ENCODE measurements around the gene FADS6. TPM values are rescaled to one million over a fixed set of nuclear protein-coding genes. Genes with fewer than 3 reads are reported as not detected.
A peak's percentile ranks its signal among the peaks of the same experiment; 100 is the strongest.

Gene FADS6
- total and polyA plus RNA-seq, 2 donors (not counting 3 experiments of a cell fraction or from before 2014, with no cell fraction given), result not detected

GRCh38 chr17:74860229-74860871 lies 33.1 kb downstream of the FADS6 start:
- no TSS peak for BruUV-seq (replicated peaks)
- H3K4me1 ChIP-seq (ENCODE audit: control insufficient read depth, extremely low read depth, insufficient read depth, low read length), result peaks cover 7% of the 10 kb centered on the region
- no peak overlapping the region for H3K4me2 ChIP-seq (ENCODE audit: insufficient read depth, low read length)
- FAIRE-seq (no peak), DNase-seq (ENCODE audit: low read depth, low spot score) (no peak)
- no peak for TF ChIP-seq GATA2 (IDR thresholded peaks at IDR 0.05; ENCODE audit: insufficient read depth, insufficient read length, low read depth, low read length)
- TF ChIP-seq EZH2 (IDR thresholded peaks at IDR 0.05; ENCODE audit: borderline replicate concordance, low read depth, low read length, severe bottlenecking), result peak; percentile 96
- no peak for TF ChIP-seq POLR2A (IDR thresholded peaks at IDR 0.05; ENCODE audit: low read depth, low read length)
- no peaks in the 10 kb centered on the region for H3K36me3 ChIP-seq (ENCODE audit: control insufficient read depth in 2 of 2, extremely low read depth in 1 of 2, insufficient read depth in 2 of 2, low read length in 2 of 2)
- no peak overlapping the region for H3K27ac ChIP-seq (ENCODE audit: insufficient read depth, low read depth, low read length)
- POLR2A ChIA-PET, result no interaction called here
- CTCF ChIA-PET, result interaction anchor here (0.7 to 14.2 kb wide), 12 partner anchors 10 to 114 kb away, joined by 3 to 325 read pairs (median 10); partner anchors contain the start of gene NAT9
- H3K79me2 ChIP-seq (ENCODE audit: control insufficient read depth, insufficient read depth, low read length), result no peaks in the 10 kb centered on the region
- H3K9ac ChIP-seq (replicated peaks; ENCODE audit: extremely low read depth, insufficient read depth, low read length), result no peak overlapping the region
- no peak overlapping the region for H2AFZ ChIP-seq (ENCODE audit: low read depth, low read length)
- no peaks in the 10 kb centered on the region for H3K9me1 ChIP-seq (replicated peaks; ENCODE audit: control insufficient read depth, extremely low read depth, insufficient read depth, low read length)
- dilution Hi-C loops (cut with MboI; ENCODE audit: extremely low pct_ligation_motif_present, low sequenced_read_pairs) (no loop called here), intact Hi-C loops (cut with micrococcal nuclease) (no loop called here)
- no peaks in the 10 kb centered on the region for H4K20me1 ChIP-seq (replicated peaks; ENCODE audit: control insufficient read depth, extremely low read depth, insufficient read depth, low read length)
- H3K4me3 ChIP-seq (replicated peaks in 1 of 3; ENCODE audit: insufficient read depth in 1 of 3, low read depth in 1 of 3, low read length in 3 of 3), result no peak overlapping the region
- peaks cover 35 to 38% of the 10 kb centered on the region in 2 experiments for H3K27me3 ChIP-seq (ENCODE audit: control insufficient read depth in 2 of 2, insufficient read depth in 2 of 2, low read length in 2 of 2)
- H3K9me3 ChIP-seq (replicated peaks; ENCODE audit: control insufficient read depth, insufficient read depth, low read length), result no peaks in the 10 kb centered on the region

DNA sequence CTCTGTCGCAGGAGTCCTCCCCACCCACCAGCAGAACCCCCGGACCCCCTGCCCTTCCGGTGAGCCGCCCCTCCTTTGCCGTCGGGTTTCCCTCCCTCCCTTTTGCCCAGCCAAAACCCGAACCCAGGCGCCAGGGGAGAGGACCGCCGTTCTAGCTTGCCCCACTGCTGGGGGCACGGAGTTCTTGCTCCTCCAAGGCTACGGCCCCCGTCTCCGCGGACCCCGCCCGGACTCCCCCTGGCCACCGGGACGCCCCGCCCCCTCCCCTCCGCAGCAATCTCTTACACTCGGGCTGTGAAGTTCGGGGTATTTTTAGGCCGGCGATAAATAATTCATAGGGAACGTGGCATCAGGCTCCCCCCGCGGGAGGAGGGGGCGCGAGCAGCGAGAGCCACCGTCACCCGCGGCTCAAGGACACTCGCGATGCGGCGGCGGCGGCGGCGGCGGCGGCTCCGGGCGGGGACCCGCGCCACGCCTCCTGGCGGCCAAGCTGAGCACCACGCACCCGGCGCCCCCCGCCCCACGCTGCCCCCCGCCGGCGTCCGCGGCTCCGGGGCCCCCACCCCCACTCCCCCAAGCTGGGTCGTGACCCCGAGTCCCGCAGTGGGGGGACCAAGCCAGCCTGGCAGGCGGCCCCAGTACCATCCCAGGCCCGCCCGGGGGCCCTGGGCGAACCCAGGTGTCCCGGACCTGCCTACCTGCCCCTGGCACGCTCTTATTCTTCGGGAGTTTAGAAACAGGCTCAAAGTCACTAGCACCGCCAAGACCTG lies 33.8 kb downstream of the FADS6 start, which contains the start of gene GRIN2C:
TSS of gene GRIN2C (minus strand) at position 427 of the 770 bp plus-strand sequence. CDS start 4,793 bp downstream, outside the sequence.
- TF ChIP-seq MYC (IDR thresholded peaks at IDR 0.05; ENCODE audit: low read depth, low read length) (no peak), POLR2AphosphoS5 (IDR thresholded peaks at IDR 0.05; ENCODE audit: insufficient read depth, low read depth, low read length) (no peak), FOS (IDR thresholded peaks at IDR 0.05; ENCODE audit: borderline replicate concordance, insufficient read depth, low read length) (no peak), GATA2 (IDR thresholded peaks at IDR 0.05; ENCODE audit: insufficient read depth, insufficient read length, low read depth, low read length) (no peak), POLR2A (IDR thresholded peaks at IDR 0.05; ENCODE audit: low read depth, low read length) (no peak), EZH2 (IDR thresholded peaks at IDR 0.05; ENCODE audit: borderline replicate concordance, low read depth, low read length, severe bottlenecking) (no peak), JUN (IDR thresholded peaks at IDR 0.05; ENCODE audit: borderline replicate concordance, insufficient read depth, insufficient read length, low read depth) (no peak)
- TF ChIP-seq, protein P1, sequence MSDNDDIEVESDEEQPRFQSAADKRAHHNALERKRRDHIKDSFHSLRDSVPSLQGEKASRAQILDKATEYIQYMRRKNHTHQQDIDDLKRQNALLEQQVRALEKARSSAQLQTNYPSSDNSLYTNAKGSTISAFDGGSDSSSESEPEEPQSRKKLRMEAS (IDR thresholded peaks at IDR 0.05; ENCODE audit: insufficient read depth, insufficient read length), result no peak
- Histone ChIP-seq H2AFZ (ENCODE audit: low read depth, low read length) (no peak within 1 kb of the TSS), H3K9me1 (replicated peaks; ENCODE audit: control insufficient read depth, extremely low read depth, insufficient read depth, low read length) (no peaks in the 10 kb centered on the region), H4K20me1 (replicated peaks; ENCODE audit: control insufficient read depth, extremely low read depth, insufficient read depth, low read length) (no peaks in the 10 kb centered on the region), H3K4me2 (ENCODE audit: insufficient read depth, low read length) (no peak within 1 kb of the TSS), H3K4me3 (replicated peaks in 1 of 3; ENCODE audit: insufficient read depth in 1 of 3, low read depth in 1 of 3, low read length in 3 of 3) (peak within 1 kb of the TSS in 1 of 3 experiments; percentile 10), H3K36me3 (ENCODE audit: control insufficient read depth in 2 of 2, extremely low read depth in 1 of 2, insufficient read depth in 2 of 2, low read length in 2 of 2) (no peaks in the 10 kb centered on the region), H3K27ac (ENCODE audit: insufficient read depth, low read depth, low read length) (no peak within 1 kb of the TSS), H3K79me2 (ENCODE audit: control insufficient read depth, insufficient read depth, low read length) (no peaks in the 10 kb centered on the region), H3K9ac (replicated peaks; ENCODE audit: extremely low read depth, insufficient read depth, low read length) (no peak within 1 kb of the TSS), H3K9me3 (replicated peaks; ENCODE audit: control insufficient read depth, insufficient read depth, low read length) (no peaks in the 10 kb centered on the region), H3K27me3 (ENCODE audit: control insufficient read depth in 2 of 2, insufficient read depth in 2 of 2, low read length in 2 of 2) (peaks cover 39 to 40% of the 10 kb centered on the region in 2 experiments), H3K4me1 (ENCODE audit: control insufficient read depth, extremely low read depth, insufficient read depth, low read length) (peaks cover 7% of the 10 kb centered on the region)
- CTCF ChIA-PET, result interaction anchor here (0.7 to 14.2 kb wide), 10 partner anchors 11 to 100 kb away, joined by 3 to 325 read pairs (median 10); partner anchors contain the start of gene NAT9
- dilution Hi-C loops (cut with MboI; ENCODE audit: extremely low pct_ligation_motif_present, low sequenced_read_pairs) (no loop called here), intact Hi-C loops (cut with micrococcal nuclease) (no loop called here)
- POLR2A ChIA-PET, result no interaction called here
- BruUV-seq (replicated peaks), result no TSS peak
- FAIRE-seq, result no peak
- no peak for DNase-seq (ENCODE audit: low read depth, low spot score)

Measured in endothelial cell of umbilical vein (primary cell).